IgD-negative memory B cell (primary cell): ENCODE results near the gene TMEM53. TPM values are rescaled to one million over a fixed set of nuclear protein-coding genes. Genes with fewer than 3 reads are reported as not detected.
A peak's percentile ranks its signal among the peaks of the same experiment; 100 is the strongest.

Experiments
- H3K27ac Mint-ChIP-seq, 3 donors: one replicate each; pipeline ENCODE4 v1.8.0; 2020 to 2022; ENCODE audit warnings: mild to moderate bottlenecking in 3 of 3, mixed read lengths in 3 of 3, moderate library complexity in 1 of 3
- H3K27me3 Mint-ChIP-seq: one replicate; pipeline ENCODE4 v1.8.0; 2021; ENCODE audit warnings: mixed read lengths
- H3K36me3 Mint-ChIP-seq: one replicate; pipeline ENCODE4 v1.8.0; 2020; ENCODE audit warnings: mild to moderate bottlenecking, mixed read lengths
- H3K4me1 Mint-ChIP-seq, 3 donors: one replicate each; pipeline ENCODE4 v1.8.0; 2020 to 2022; ENCODE audit warnings: mixed read lengths in 3 of 3, mild to moderate bottlenecking in 1 of 3
- H3K4me3 Mint-ChIP-seq, 4 donors: one replicate each; pipeline ENCODE4 v1.8.0; 2020 to 2022; ENCODE audit warnings: mild to moderate bottlenecking in 4 of 4, mixed read lengths in 4 of 4, moderate library complexity in 3 of 4
- H3K9me3 Mint-ChIP-seq, 3 donors: one replicate each; pipeline ENCODE4 v1.8.0; 2020 to 2021; ENCODE audit warnings: mixed read lengths in 3 of 3, mild to moderate bottlenecking in 1 of 3
- polyA plus RNA-seq: library from polyadenylated mRNA; unstranded; fragments of 300-500 nt; fragmentation: Illumina TruSeq; gene quantifications from one replicate; pipeline ENCODE4 v1.2.3, GENCODE V29; 2021

TMEM53 gene
- polyA plus RNA-seq, 1 donor from 2014 or later: 11.5 TPM

- H3K9me3 Mint-ChIP-seq: no peaks in the 10 kb centered on the region
- H3K27me3 Mint-ChIP-seq: no peaks in the 10 kb centered on the region
- H3K27ac Mint-ChIP-seq: no peak overlapping the region
- no peak overlapping the region for H3K4me3 Mint-ChIP-seq
- H3K4me1 Mint-ChIP-seq: peaks cover 3 to 10% (median 9%) of the 10 kb centered on the region in 3 donors
- H3K36me3 Mint-ChIP-seq: peaks cover 3% of the 10 kb centered on the region
Observed at GRCh38 chr1:44685881-44686280, 11.6 kb upstream of the TMEM53 start.

GRCh38 chr1:44685218-44685617 lies 10.9 kb upstream of the TMEM53 start:
- Mint-ChIP-seq H3K27me3 (no peaks in the 10 kb centered on the region), H3K9me3 (no peaks in the 10 kb centered on the region), H3K4me3 (no peak overlapping the region), H3K36me3 (peaks cover 5% of the 10 kb centered on the region), H3K4me1 (peaks cover 3 to 10% (median 9%) of the 10 kb centered on the region in 3 donors), H3K27ac (no peak overlapping the region)

- H3K9me3 Mint-ChIP-seq: no peaks in the 10 kb centered on the region
- peaks cover 5% of the 10 kb centered on the region for H3K36me3 Mint-ChIP-seq
- no peak overlapping the region for H3K4me3 Mint-ChIP-seq
- H3K4me1 Mint-ChIP-seq: peaks cover 3 to 10% (median 9%) of the 10 kb centered on the region in 3 donors
- no peak overlapping the region for H3K27ac Mint-ChIP-seq
- no peaks in the 10 kb centered on the region for H3K27me3 Mint-ChIP-seq
Observed at GRCh38 chr1:44684525-44684924, 10.2 kb upstream of the TMEM53 start.

- Mint-ChIP-seq H3K27me3 (no peaks in the 10 kb centered on the region), H3K4me3 (no peak overlapping the region), H3K9me3 (no peaks in the 10 kb centered on the region), H3K27ac (no peak overlapping the region), H3K4me1 (peaks cover 2 to 10% (median 9%) of the 10 kb centered on the region in 3 donors), H3K36me3 (peaks cover 5% of the 10 kb centered on the region)
Observed at GRCh38 chr1:44682883-44683265, 8.6 kb upstream of the TMEM53 start.

GRCh38 chr1:44681905-44682882 lies 7.9 kb upstream of the TMEM53 start:
- H3K36me3 Mint-ChIP-seq: peaks cover 5% of the 10 kb centered on the region
- H3K9me3 Mint-ChIP-seq: no peaks in the 10 kb centered on the region
- H3K27me3 Mint-ChIP-seq: no peaks in the 10 kb centered on the region
- peaks cover 2 to 10% (median 9%) of the 10 kb centered on the region in 3 donors for H3K4me1 Mint-ChIP-seq
- H3K27ac Mint-ChIP-seq: no peak overlapping the region
- H3K4me3 Mint-ChIP-seq: no peak overlapping the region

- Mint-ChIP-seq H3K27ac (no peak overlapping the region), H3K9me3 (no peaks in the 10 kb centered on the region), H3K4me1 (peaks cover 4 to 8% (median 7%) of the 10 kb centered on the region in 3 donors), H3K36me3 (peaks cover 5% of the 10 kb centered on the region), H3K27me3 (no peaks in the 10 kb centered on the region), H3K4me3 (no peak overlapping the region)
Observed at GRCh38 chr1:44679468-44679867, 5.2 kb upstream of the TMEM53 start.

- Mint-ChIP-seq H3K36me3 (peaks cover 5% of the 10 kb centered on the region), H3K27me3 (no peaks in the 10 kb centered on the region), H3K9me3 (no peaks in the 10 kb centered on the region), H3K27ac (peak overlapping the region in 1 of 3 donors; percentile 42), H3K4me1 (peaks cover 2 to 7% (median 6%) of the 10 kb centered on the region in 3 donors), H3K4me3 (no peak overlapping the region)
Observed at GRCh38 chr1:44678626-44679025, 4.3 kb upstream of the TMEM53 start.

- no peaks in the 10 kb centered on the region for H3K9me3 Mint-ChIP-seq
- H3K27me3 Mint-ChIP-seq: no peaks in the 10 kb centered on the region
- H3K4me3 Mint-ChIP-seq: no peak overlapping the region
- H3K4me1 Mint-ChIP-seq: peaks cover 7 to 11% (median 9%) of the 10 kb centered on the region in 3 donors
- H3K36me3 Mint-ChIP-seq: peaks cover 5% of the 10 kb centered on the region
- H3K27ac Mint-ChIP-seq: no peak overlapping the region
Observed at GRCh38 chr1:44678120-44678519, 3.8 kb upstream of the TMEM53 start.

GRCh38 chr1:44677201-44677766 lies 3.0 kb upstream of the TMEM53 start:
- Mint-ChIP-seq H3K36me3 (peaks cover 5% of the 10 kb centered on the region), H3K27ac (no peak overlapping the region), H3K9me3 (no peaks in the 10 kb centered on the region), H3K4me1 (peaks cover 10 to 18% (median 11%) of the 10 kb centered on the region in 3 donors), H3K4me3 (no peak overlapping the region), H3K27me3 (no peaks in the 10 kb centered on the region)

GRCh38 chr1:44676484-44677200 lies 2.4 kb upstream of the TMEM53 start:
- Mint-ChIP-seq H3K9me3 (no peaks in the 10 kb centered on the region), H3K4me3 (no peak overlapping the region), H3K27me3 (peaks cover 2% of the 10 kb centered on the region), H3K36me3 (peaks cover 5% of the 10 kb centered on the region), H3K27ac (no peak overlapping the region), H3K4me1 (peaks cover 15 to 23% (median 15%) of the 10 kb centered on the region in 3 donors)

- peaks cover 2% of the 10 kb centered on the region for H3K27me3 Mint-ChIP-seq
- no peaks in the 10 kb centered on the region for H3K9me3 Mint-ChIP-seq
- peaks cover 15 to 25% (median 15%) of the 10 kb centered on the region in 3 donors for H3K4me1 Mint-ChIP-seq
- H3K36me3 Mint-ChIP-seq: no peaks in the 10 kb centered on the region
- peak overlapping the region in 2 of 3 donors; percentile 65 to 84 for H3K27ac Mint-ChIP-seq
- H3K4me3 Mint-ChIP-seq: peak overlapping the region; percentile 85 to 94 (median 91)
Observed at GRCh38 chr1:44675186-44675585, 905 bp upstream of the TMEM53 start.

- Mint-ChIP-seq H3K4me1 (peaks cover 15 to 25% (median 15%) of the 10 kb centered on the region in 3 donors), H3K27me3 (peaks cover 2% of the 10 kb centered on the region), H3K4me3 (peak overlapping the region; percentile 85 to 94 (median 91)), H3K9me3 (no peaks in the 10 kb centered on the region), H3K36me3 (no peaks in the 10 kb centered on the region), H3K27ac (peak overlapping the region; percentile 81 to 95 (median 84))
Observed at GRCh38 chr1:44673675-44674112, 587 bp downstream of the TMEM53 start.

GRCh38 chr1:44672961-44673674 lies 1.2 kb downstream of the TMEM53 start:
- Mint-ChIP-seq H3K4me1 (peaks cover 15 to 25% (median 15%) of the 10 kb centered on the region in 3 donors), H3K4me3 (peak overlapping the region; percentile 85 to 94 (median 91)), H3K27me3 (peaks cover 2% of the 10 kb centered on the region), H3K9me3 (no peaks in the 10 kb centered on the region), H3K27ac (peak overlapping the region in 2 of 3 donors; percentile 84 to 95), H3K36me3 (no peaks in the 10 kb centered on the region)

GRCh38 chr1:44672254-44672955 lies 1.9 kb downstream of the TMEM53 start:
- H3K27me3 Mint-ChIP-seq: peaks cover 2% of the 10 kb centered on the region
- H3K4me1 Mint-ChIP-seq: peaks cover 15 to 25% (median 15%) of the 10 kb centered on the region in 3 donors
- peak overlapping the region in 2 of 3 donors; percentile 50 to 83 for H3K27ac Mint-ChIP-seq
- H3K4me3 Mint-ChIP-seq: peak overlapping the region; percentile 50 to 94 (median 84)
- H3K9me3 Mint-ChIP-seq: no peaks in the 10 kb centered on the region
- H3K36me3 Mint-ChIP-seq: no peaks in the 10 kb centered on the region
